ENCODE results near the gene TUBGCP6.

TUBGCP6 gene

GRCh38 chr22:50289942-50290630 is 45.3 kb upstream of the TUBGCP6 start:
- no peak for DNase-seq (ENCODE audit: low read depth)
- no peak overlapping the region for H3K4me3 ChIP-seq (ENCODE audit: low read depth, low read length)
- TF ChIP-seq, protein P1, sequence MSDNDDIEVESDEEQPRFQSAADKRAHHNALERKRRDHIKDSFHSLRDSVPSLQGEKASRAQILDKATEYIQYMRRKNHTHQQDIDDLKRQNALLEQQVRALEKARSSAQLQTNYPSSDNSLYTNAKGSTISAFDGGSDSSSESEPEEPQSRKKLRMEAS (IDR thresholded peaks at IDR 0.05; ENCODE audit: low read depth, low read length), result no peak
- no peak for TF ChIP-seq CTCF (IDR thresholded peaks at IDR 0.05; ENCODE audit: low read depth, low read length)
- TF ChIP-seq POLR2A (IDR thresholded peaks at IDR 0.05; ENCODE audit: extremely low read depth, insufficient read length), result no peak
- no peak for TF ChIP-seq MYC (IDR thresholded peaks at IDR 0.05; ENCODE audit: low read depth, low read length)

DNA sequence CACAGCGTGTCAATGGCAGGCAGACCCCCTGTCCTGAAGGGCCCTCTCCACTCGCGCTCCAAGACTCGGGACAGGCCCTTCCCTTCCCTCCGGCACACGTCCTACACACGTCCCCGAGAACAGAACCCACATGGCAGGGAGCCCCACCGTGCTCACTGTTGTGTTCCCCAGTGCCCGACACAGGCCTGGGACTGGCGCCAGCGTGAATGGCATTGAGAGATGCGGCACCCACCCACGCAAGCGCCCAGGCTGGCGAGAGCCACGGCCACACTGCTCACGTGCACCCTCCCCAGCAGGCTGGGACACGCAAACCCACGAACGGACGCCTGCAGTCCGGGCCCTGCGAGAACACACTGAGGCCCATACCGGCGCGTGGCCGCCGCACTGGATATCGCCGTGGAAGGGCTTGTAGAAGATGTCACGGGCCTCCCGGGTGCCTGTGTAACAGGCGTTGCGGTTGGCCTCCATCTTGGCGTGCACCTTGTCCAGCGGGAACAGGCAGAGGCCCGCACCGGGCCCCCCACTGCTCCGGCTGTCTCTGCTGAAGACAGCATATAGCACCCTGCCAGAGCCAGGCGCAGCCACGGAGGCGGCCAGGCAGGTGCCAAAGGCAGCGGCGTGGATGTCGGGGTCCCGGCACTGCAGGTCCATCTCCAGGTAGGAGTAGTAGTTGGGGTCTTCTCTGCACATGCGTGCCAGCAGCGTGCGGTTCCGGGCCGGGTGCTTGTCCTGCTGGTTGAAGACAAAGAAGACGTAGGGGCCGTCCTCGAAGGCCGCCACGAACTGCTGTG is 44.5 kb upstream of the TUBGCP6 start:
- TF ChIP-seq, protein P1 (IDR thresholded peaks at IDR 0.05; ENCODE audit: low read depth, low read length), result no peak
- DNase-seq (ENCODE audit: low read depth), result no peak

GRCh38 chr22:50287731-50288130 is 42.9 kb upstream of the TUBGCP6 start:
- no peak for DNase-seq (ENCODE audit: low read depth)
- no peak overlapping the region for H3K4me3 ChIP-seq (ENCODE audit: low read depth, low read length)
- TF ChIP-seq, protein P1 (IDR thresholded peaks at IDR 0.05; ENCODE audit: low read depth, low read length), result no peak
- no peak for TF ChIP-seq MYC (IDR thresholded peaks at IDR 0.05; ENCODE audit: low read depth, low read length)
- no peak for TF ChIP-seq POLR2A (IDR thresholded peaks at IDR 0.05; ENCODE audit: extremely low read depth, insufficient read length)
- TF ChIP-seq CTCF (IDR thresholded peaks at IDR 0.05; ENCODE audit: low read depth, low read length), result no peak

More for the DNA sequence above, 44.5 kb upstream of the TUBGCP6 start:
- H3K4me3 ChIP-seq (ENCODE audit: low read depth, low read length), result no peak overlapping the region

DNA sequence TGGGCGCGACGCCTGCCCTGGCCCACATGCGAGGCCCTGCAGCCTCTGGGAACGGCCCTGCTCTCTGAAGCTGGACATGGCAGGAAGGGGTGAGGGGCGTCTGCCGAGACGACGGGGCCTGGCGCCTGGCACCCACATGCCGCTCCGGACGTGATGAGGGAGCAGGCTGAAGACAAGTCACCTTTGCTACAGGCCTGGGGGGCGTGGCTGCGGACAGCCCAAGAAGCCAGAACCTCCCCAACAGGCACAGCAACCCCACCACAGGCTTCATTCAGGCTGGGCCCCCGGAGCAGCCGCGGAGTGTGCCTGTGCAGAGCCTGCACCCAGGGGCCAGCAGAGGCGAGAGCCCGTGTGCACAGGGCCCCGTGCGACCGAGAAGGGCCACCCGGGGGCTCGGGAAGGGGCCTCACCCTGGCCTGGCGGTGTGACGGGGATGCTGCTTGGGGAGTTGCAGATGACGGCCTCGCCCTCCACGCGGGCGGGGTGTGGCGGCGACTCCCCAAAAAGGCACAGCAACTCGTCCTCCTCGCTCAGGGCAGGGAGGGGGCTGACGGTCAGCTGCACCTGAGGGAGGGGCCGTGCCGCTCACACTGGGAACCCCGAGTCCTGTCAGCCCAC is 42.0 kb upstream of the TUBGCP6 start:
- TF ChIP-seq CTCF (IDR thresholded peaks at IDR 0.05; ENCODE audit: low read depth, low read length), result no peak
- no peak for TF ChIP-seq MYC (IDR thresholded peaks at IDR 0.05; ENCODE audit: low read depth, low read length)
- TF ChIP-seq, protein P1 (IDR thresholded peaks at IDR 0.05; ENCODE audit: low read depth, low read length), result no peak
- TF ChIP-seq POLR2A (IDR thresholded peaks at IDR 0.05; ENCODE audit: extremely low read depth, insufficient read length), result no peak
- H3K4me3 ChIP-seq (ENCODE audit: low read depth, low read length), result no peak overlapping the region
- DNase-seq (ENCODE audit: low read depth), result no peak

DNA sequence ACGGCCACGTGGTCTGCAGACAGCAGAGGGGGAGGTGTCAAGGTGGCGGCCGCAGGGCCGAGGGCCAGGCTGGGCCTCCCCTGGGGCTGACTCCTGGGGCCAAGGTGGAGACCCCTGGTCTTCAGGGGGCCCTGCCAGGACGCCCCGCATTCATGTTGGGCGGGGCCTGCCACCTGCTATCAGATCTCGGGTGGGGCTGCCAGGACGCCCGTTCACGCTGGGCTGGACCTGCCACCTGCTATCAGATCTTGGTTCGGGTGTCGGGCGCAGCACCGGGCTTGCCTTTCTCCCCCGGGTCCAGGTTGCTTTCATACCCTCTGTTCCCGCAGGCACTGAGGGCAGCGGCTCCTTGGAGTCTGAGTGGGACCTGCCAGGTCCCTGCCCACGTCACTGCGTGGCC is 41.5 kb upstream of the TUBGCP6 start:
- DNase-seq (ENCODE audit: low read depth), result no peak
- no peak overlapping the region for H3K4me3 ChIP-seq (ENCODE audit: low read depth, low read length)
- TF ChIP-seq CTCF (IDR thresholded peaks at IDR 0.05; ENCODE audit: low read depth, low read length) (no peak), MYC (IDR thresholded peaks at IDR 0.05; ENCODE audit: low read depth, low read length) (no peak), POLR2A (IDR thresholded peaks at IDR 0.05; ENCODE audit: extremely low read depth, insufficient read length) (no peak)
- TF ChIP-seq, protein P1 (IDR thresholded peaks at IDR 0.05; ENCODE audit: low read depth, low read length), result no peak
